ENCODE data around the gene CDK5RAP1.

CDK5RAP1 gene

DNA sequence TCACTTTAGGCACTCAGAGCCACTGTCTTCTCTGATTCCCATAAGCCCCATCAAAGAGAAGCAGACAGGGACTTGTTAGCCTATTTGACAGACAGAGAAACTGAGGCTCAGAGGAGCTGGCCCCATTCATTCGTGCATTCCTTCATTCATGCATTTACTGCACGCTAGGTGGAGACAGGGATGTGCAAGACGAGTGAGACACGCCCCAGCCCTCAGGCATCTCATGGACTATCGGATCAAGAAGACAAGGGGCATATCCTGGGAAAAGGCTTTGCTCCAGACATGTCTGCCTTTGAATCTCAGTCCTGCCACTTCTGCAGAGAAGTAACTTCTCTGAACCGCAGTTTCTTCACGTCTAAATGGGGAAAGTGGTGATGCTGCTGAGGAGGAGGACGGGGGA lies 64.2 kb downstream of the CDK5RAP1 start:
- Histone ChIP-seq H3K4me1 (ENCODE audit: control insufficient read depth in 1 of 2, insufficient read depth in 2 of 2, low read length in 2 of 2) (no peaks in the 10 kb centered on the region), H3K27me3 (ENCODE audit: control insufficient read depth in 1 of 2, insufficient read depth in 2 of 2, low read length in 2 of 2) (no peaks in the 10 kb centered on the region), H3K27ac (ENCODE audit: low read depth, low read length) (no peak overlapping the region), H3K9ac (ENCODE audit: low read depth in 1 of 2, low read length in 2 of 2) (no peak overlapping the region), H3K36me3 (ENCODE audit: control insufficient read depth in 1 of 2, insufficient read depth in 2 of 2, low read length in 2 of 2) (no peaks in the 10 kb centered on the region), H3K9me3 (ENCODE audit: control insufficient read depth in 1 of 2, low read length in 2 of 2) (no peaks in the 10 kb centered on the region), H3K4me3 (ENCODE audit: low read depth in 1 of 2, low read length in 2 of 2) (no peak overlapping the region)

- H3K4me3 ChIP-seq (ENCODE audit: low read depth in 1 of 2, low read length in 2 of 2), result no peak overlapping the region
- no peak overlapping the region for H3K9ac ChIP-seq (ENCODE audit: low read depth in 1 of 2, low read length in 2 of 2)
- H3K27me3 ChIP-seq (ENCODE audit: control insufficient read depth in 1 of 2, insufficient read depth in 2 of 2, low read length in 2 of 2), result no peaks in the 10 kb centered on the region
- H3K36me3 ChIP-seq (ENCODE audit: control insufficient read depth in 1 of 2, insufficient read depth in 2 of 2, low read length in 2 of 2), result no peaks in the 10 kb centered on the region
- no peak overlapping the region for H3K27ac ChIP-seq (ENCODE audit: low read depth, low read length)
- no peaks in the 10 kb centered on the region for H3K4me1 ChIP-seq (ENCODE audit: control insufficient read depth in 1 of 2, insufficient read depth in 2 of 2, low read length in 2 of 2)
- no peaks in the 10 kb centered on the region for H3K9me3 ChIP-seq (ENCODE audit: control insufficient read depth in 1 of 2, low read length in 2 of 2)
Observed at GRCh38 chr20:33336375-33336774, 64.9 kb downstream of the CDK5RAP1 start.

- no peaks in the 10 kb centered on the region for H3K9me3 ChIP-seq (ENCODE audit: control insufficient read depth in 1 of 2, low read length in 2 of 2)
- H3K27me3 ChIP-seq (ENCODE audit: control insufficient read depth in 1 of 2, insufficient read depth in 2 of 2, low read length in 2 of 2), result no peaks in the 10 kb centered on the region
- no peak overlapping the region for H3K27ac ChIP-seq (ENCODE audit: low read depth, low read length)
- H3K36me3 ChIP-seq (ENCODE audit: control insufficient read depth in 1 of 2, insufficient read depth in 2 of 2, low read length in 2 of 2), result no peaks in the 10 kb centered on the region
- H3K4me3 ChIP-seq (ENCODE audit: low read depth in 1 of 2, low read length in 2 of 2), result no peak overlapping the region
- H3K4me1 ChIP-seq (ENCODE audit: control insufficient read depth in 1 of 2, insufficient read depth in 2 of 2, low read length in 2 of 2), result no peaks in the 10 kb centered on the region
- no peak overlapping the region for H3K9ac ChIP-seq (ENCODE audit: low read depth in 1 of 2, low read length in 2 of 2)
Observed at GRCh38 chr20:33334111-33334510, 67.2 kb downstream of the CDK5RAP1 start.

DNA sequence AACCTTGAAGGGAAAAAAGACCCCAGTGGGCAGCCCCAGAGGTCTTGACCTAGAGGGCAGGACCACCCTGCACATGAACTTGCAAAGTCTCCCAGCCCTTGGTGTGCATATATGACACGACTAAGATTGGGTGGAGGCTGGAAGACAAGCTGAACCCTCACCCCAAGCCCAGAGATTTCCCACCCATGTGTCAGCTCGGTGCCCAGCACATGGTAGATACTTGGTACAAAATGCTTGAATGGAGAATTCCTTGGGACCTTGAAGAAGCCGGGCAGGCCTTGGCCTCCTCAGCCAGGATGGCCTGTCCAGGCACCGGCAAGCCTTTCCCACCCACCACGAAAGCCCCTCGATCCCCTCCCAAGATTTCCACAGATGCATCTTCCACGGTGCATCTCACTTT lies 67.7 kb downstream of the CDK5RAP1 start:
- Histone ChIP-seq H3K9ac (ENCODE audit: low read depth in 1 of 2, low read length in 2 of 2) (no peak overlapping the region), H3K4me1 (ENCODE audit: control insufficient read depth in 1 of 2, insufficient read depth in 2 of 2, low read length in 2 of 2) (no peaks in the 10 kb centered on the region), H3K27me3 (ENCODE audit: control insufficient read depth in 1 of 2, insufficient read depth in 2 of 2, low read length in 2 of 2) (no peaks in the 10 kb centered on the region), H3K4me3 (ENCODE audit: low read depth in 1 of 2, low read length in 2 of 2) (no peak overlapping the region), H3K36me3 (ENCODE audit: control insufficient read depth in 1 of 2, insufficient read depth in 2 of 2, low read length in 2 of 2) (no peaks in the 10 kb centered on the region), H3K27ac (ENCODE audit: low read depth, low read length) (no peak overlapping the region), H3K9me3 (ENCODE audit: control insufficient read depth in 1 of 2, low read length in 2 of 2) (no peaks in the 10 kb centered on the region)

GRCh38 chr20:33332905-33333456 lies 68.3 kb downstream of the CDK5RAP1 start:
- H3K27me3 ChIP-seq (ENCODE audit: control insufficient read depth in 1 of 2, insufficient read depth in 2 of 2, low read length in 2 of 2), result no peaks in the 10 kb centered on the region
- no peaks in the 10 kb centered on the region for H3K9me3 ChIP-seq (ENCODE audit: control insufficient read depth in 1 of 2, low read length in 2 of 2)
- H3K4me3 ChIP-seq (ENCODE audit: low read depth in 1 of 2, low read length in 2 of 2), result no peak overlapping the region
- H3K9ac ChIP-seq (ENCODE audit: low read depth in 1 of 2, low read length in 2 of 2), result no peak overlapping the region
- H3K36me3 ChIP-seq (ENCODE audit: control insufficient read depth in 1 of 2, insufficient read depth in 2 of 2, low read length in 2 of 2), result no peaks in the 10 kb centered on the region
- no peak overlapping the region for H3K27ac ChIP-seq (ENCODE audit: low read depth, low read length)
- no peaks in the 10 kb centered on the region for H3K4me1 ChIP-seq (ENCODE audit: control insufficient read depth in 1 of 2, insufficient read depth in 2 of 2, low read length in 2 of 2)

DNA sequence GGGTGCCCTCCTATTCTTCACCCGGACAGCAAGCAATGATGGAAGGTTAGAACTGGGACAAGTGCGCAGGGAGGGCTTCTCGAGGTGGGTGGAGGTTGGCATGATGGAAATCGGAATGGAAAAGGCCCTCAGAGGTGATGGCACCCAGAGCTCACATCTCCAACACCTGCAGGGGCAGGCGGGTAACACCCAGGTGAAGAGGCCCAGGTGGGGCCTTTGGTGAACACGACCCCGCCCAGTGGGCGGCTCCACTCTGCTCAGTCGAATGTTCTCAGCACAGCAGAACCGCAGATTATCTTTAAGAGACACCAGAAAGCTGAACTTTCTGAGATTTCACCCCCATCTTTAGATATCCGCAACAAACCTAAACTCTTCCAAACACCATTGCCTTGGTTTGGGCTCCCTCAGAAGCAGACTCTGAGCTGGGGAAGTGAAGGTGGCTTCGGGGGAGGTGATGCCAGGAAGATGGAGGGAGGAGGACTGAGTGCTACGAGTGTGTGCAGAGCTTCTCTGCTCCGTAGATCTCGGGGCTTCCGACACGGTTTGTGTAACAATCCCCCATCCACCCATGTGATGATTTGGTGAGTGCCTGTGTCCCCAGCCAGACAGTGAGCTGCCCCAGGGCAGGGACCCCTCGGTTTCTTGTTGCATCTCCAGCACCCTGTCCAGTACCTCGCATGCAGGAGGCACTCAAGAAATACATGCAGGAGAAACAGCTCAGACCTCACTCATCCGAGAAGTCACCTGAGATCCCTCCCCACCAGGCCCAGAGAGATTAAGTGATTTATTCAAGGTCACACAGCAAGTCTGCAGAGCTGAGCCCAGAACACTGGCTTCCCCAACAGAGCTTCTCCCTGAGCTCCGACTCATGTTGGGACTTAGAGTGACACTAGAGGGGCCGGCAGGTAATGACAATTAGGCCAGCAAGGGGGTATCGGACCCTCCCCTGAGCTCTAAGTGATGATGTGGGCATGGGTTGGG lies 72.9 kb downstream of the CDK5RAP1 start:
- no peak overlapping the region for H3K4me3 ChIP-seq (ENCODE audit: low read depth in 1 of 2, low read length in 2 of 2)

DNA sequence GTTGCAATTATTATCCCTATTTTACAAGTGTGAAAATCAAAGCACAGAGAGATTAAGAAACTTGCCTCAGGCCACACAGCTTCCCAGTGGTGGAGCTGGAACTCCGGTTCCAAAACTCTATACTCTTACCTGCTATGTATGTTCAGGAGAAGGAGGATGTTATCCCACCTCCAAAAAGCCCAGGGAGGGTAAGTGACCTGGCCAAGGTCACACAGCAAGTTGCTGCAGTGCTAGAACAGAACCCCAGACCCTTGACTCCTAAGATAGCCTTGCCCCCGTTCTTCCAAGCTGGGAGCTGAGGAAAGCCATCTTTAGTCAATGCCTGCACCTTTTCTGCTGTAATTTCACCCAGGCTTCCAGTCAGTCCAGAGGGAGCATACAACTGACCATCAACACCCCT lies 76.0 kb downstream of the CDK5RAP1 start:
- H3K36me3 ChIP-seq (ENCODE audit: control insufficient read depth in 1 of 2, insufficient read depth in 2 of 2, low read length in 2 of 2), result no peaks in the 10 kb centered on the region
- no peaks in the 10 kb centered on the region for H3K4me1 ChIP-seq (ENCODE audit: control insufficient read depth in 1 of 2, insufficient read depth in 2 of 2, low read length in 2 of 2)
- H3K27ac ChIP-seq (ENCODE audit: low read depth, low read length), result no peak overlapping the region
- H3K9me3 ChIP-seq (ENCODE audit: control insufficient read depth in 1 of 2, low read length in 2 of 2), result no peaks in the 10 kb centered on the region
- H3K9ac ChIP-seq (ENCODE audit: low read depth in 1 of 2, low read length in 2 of 2), result no peak overlapping the region
- no peak overlapping the region for H3K4me3 ChIP-seq (ENCODE audit: low read depth in 1 of 2, low read length in 2 of 2)
- H3K27me3 ChIP-seq (ENCODE audit: control insufficient read depth in 1 of 2, insufficient read depth in 2 of 2, low read length in 2 of 2), result no peaks in the 10 kb centered on the region

More for the DNA sequence above, 72.9 kb downstream of the CDK5RAP1 start:
- H3K4me1 ChIP-seq (ENCODE audit: control insufficient read depth in 1 of 2, insufficient read depth in 2 of 2, low read length in 2 of 2), result no peaks in the 10 kb centered on the region
- no peak overlapping the region for H3K27ac ChIP-seq (ENCODE audit: low read depth, low read length)
- H3K36me3 ChIP-seq (ENCODE audit: control insufficient read depth in 1 of 2, insufficient read depth in 2 of 2, low read length in 2 of 2), result no peaks in the 10 kb centered on the region
- no peaks in the 10 kb centered on the region for H3K27me3 ChIP-seq (ENCODE audit: control insufficient read depth in 1 of 2, insufficient read depth in 2 of 2, low read length in 2 of 2)
- no peak overlapping the region for H3K9ac ChIP-seq (ENCODE audit: low read depth in 1 of 2, low read length in 2 of 2)
- no peaks in the 10 kb centered on the region for H3K9me3 ChIP-seq (ENCODE audit: control insufficient read depth in 1 of 2, low read length in 2 of 2)

GRCh38 chr20:33323236-33323635 lies 78.1 kb downstream of the CDK5RAP1 start:
- no peak overlapping the region for H3K4me3 ChIP-seq (ENCODE audit: low read depth in 1 of 2, low read length in 2 of 2)
- peaks cover 0 to 8% of the 10 kb centered on the region in 2 donors for H3K27me3 ChIP-seq (ENCODE audit: control insufficient read depth in 1 of 2, insufficient read depth in 2 of 2, low read length in 2 of 2)

GRCh38 chr20:33322456-33322855 lies 78.9 kb downstream of the CDK5RAP1 start:
- no peaks in the 10 kb centered on the region for H3K9me3 ChIP-seq (ENCODE audit: control insufficient read depth in 1 of 2, low read length in 2 of 2)
- peaks cover 3 to 8% of the 10 kb centered on the region in 2 donors for H3K27me3 ChIP-seq (ENCODE audit: control insufficient read depth in 1 of 2, insufficient read depth in 2 of 2, low read length in 2 of 2)
- H3K27ac ChIP-seq (ENCODE audit: low read depth, low read length), result no peak overlapping the region
- H3K9ac ChIP-seq (ENCODE audit: low read depth in 1 of 2, low read length in 2 of 2), result no peak overlapping the region
- H3K4me1 ChIP-seq (ENCODE audit: control insufficient read depth in 1 of 2, insufficient read depth in 2 of 2, low read length in 2 of 2), result no peaks in the 10 kb centered on the region
- no peak overlapping the region for H3K4me3 ChIP-seq (ENCODE audit: low read depth in 1 of 2, low read length in 2 of 2)
- no peaks in the 10 kb centered on the region for H3K36me3 ChIP-seq (ENCODE audit: control insufficient read depth in 1 of 2, insufficient read depth in 2 of 2, low read length in 2 of 2)

More at GRCh38 chr20:33323236-33323635, 78.1 kb downstream of the CDK5RAP1 start:
- H3K9me3 ChIP-seq (ENCODE audit: control insufficient read depth in 1 of 2, low read length in 2 of 2), result no peaks in the 10 kb centered on the region
- no peak overlapping the region for H3K9ac ChIP-seq (ENCODE audit: low read depth in 1 of 2, low read length in 2 of 2)
- no peaks in the 10 kb centered on the region for H3K4me1 ChIP-seq (ENCODE audit: control insufficient read depth in 1 of 2, insufficient read depth in 2 of 2, low read length in 2 of 2)
- no peak overlapping the region for H3K27ac ChIP-seq (ENCODE audit: low read depth, low read length)
- no peaks in the 10 kb centered on the region for H3K36me3 ChIP-seq (ENCODE audit: control insufficient read depth in 1 of 2, insufficient read depth in 2 of 2, low read length in 2 of 2)

DNA sequence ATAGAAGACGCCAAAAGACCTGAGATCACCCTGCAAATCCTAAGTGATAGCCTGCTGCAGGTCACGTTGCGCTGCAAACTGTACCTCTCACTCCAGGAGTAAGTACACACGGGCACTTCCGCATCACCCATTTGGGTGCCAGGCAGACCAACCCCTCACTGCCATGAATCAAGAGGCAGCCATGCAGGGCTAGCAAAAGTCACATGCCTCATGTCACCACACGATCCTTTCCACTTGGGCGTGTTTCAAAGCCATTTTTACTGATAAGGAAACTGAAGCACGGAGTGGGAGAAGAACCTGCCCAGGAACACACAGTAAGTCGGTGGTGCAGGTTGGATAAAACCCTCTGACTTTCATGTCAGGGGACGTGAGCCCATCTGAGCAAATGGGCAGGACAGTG lies 81.3 kb downstream of the CDK5RAP1 start:
- H3K9me3 ChIP-seq (ENCODE audit: control insufficient read depth in 1 of 2, low read length in 2 of 2), result no peaks in the 10 kb centered on the region
- no peak overlapping the region for H3K9ac ChIP-seq (ENCODE audit: low read depth in 1 of 2, low read length in 2 of 2)
- no peaks in the 10 kb centered on the region for H3K36me3 ChIP-seq (ENCODE audit: control insufficient read depth in 1 of 2, insufficient read depth in 2 of 2, low read length in 2 of 2)
- no peaks in the 10 kb centered on the region for H3K4me1 ChIP-seq (ENCODE audit: control insufficient read depth in 1 of 2, insufficient read depth in 2 of 2, low read length in 2 of 2)
- H3K27me3 ChIP-seq (ENCODE audit: control insufficient read depth in 1 of 2, insufficient read depth in 2 of 2, low read length in 2 of 2), result peaks cover 3 to 8% of the 10 kb centered on the region in 2 donors
- H3K27ac ChIP-seq (ENCODE audit: low read depth, low read length), result no peak overlapping the region
- no peak overlapping the region for H3K4me3 ChIP-seq (ENCODE audit: low read depth in 1 of 2, low read length in 2 of 2)
